K562 (cell line): ENCODE measurements around the gene ITGAL. TPM values are rescaled to one million over a fixed set of nuclear protein-coding genes. Genes with fewer than 3 reads are reported as not detected.

Experiments used
- CREB1 ChIP-seq, 2 experiments: sonication (generic) in 1 of 2; formaldehyde crosslinking in 1 of 2; IDR thresholded peaks; 2 replicates each; pipeline versions ENCODE4 v1.6.1 to v1.8.0; 2012 to 2022; ENCODE audit warnings: inconsistent platforms in 1 of 2, mild to moderate bottlenecking in 1 of 2, missing genetic modification reagents in 1 of 2, moderate library complexity in 1 of 2
- EP300 ChIP-seq: IDR thresholded peaks from 2 replicates; pipeline ENCODE4 v1.6.1; 2012; ENCODE audit warnings: low read length, improper control_type of control experiment
- FOS ChIP-seq: IDR thresholded peaks from 3 replicates; pipeline ENCODE4 v1.6.1; 2011; ENCODE audit not compliant: insufficient read length; ENCODE audit errors: extremely low read depth
- FOXJ2 ChIP-seq: fragments of 200-800 bp; sonication (Bioruptor generic); IDR thresholded peaks from 2 replicates; pipeline ENCODE4 v1.6.1; 2016; ENCODE audit warnings: missing genetic modification characterization, missing compliant biosample characterization
- HES1 ChIP-seq: fragments of 450-650 bp; IDR thresholded peaks from 2 replicates; pipeline ENCODE4 v1.6.1; 2016; ENCODE audit warnings: low read depth, mild to moderate bottlenecking, moderate library complexity
- KHSRP ChIP-seq: fragments of 450-650 bp; IDR thresholded peaks from 2 replicates; pipeline ENCODE4 v1.6.1; 2017
- LARP7 ChIP-seq: fragments of 450-650 bp; IDR thresholded peaks from 2 replicates; pipeline ENCODE4 v1.6.1; 2016
- MYNN ChIP-seq, 2 experiments: sonication (generic); formaldehyde crosslinking in 1 of 2; IDR thresholded peaks; 2 replicates each; pipeline versions ENCODE4 v1.5.0 to v1.6.1; 2016 to 2020; ENCODE audit warnings: antibody characterized with exemption in 1 of 2, missing genetic modification reagents in 1 of 2
- POU5F1 ChIP-seq: fragments of 150-350 bp; IDR thresholded peaks from 2 replicates; pipeline ENCODE4 v1.6.1; 2014; ENCODE audit warnings: borderline replicate concordance, low read length, low read depth, mild to moderate bottlenecking; ENCODE audit not compliant: partially characterized antibody
- RBM22 ChIP-seq: fragments of 200-400 bp; formaldehyde crosslinking; IDR thresholded peaks from 2 replicates; pipeline ENCODE4 v1.6.1; 2018; ENCODE audit warnings: low read length, low read depth; ENCODE audit not compliant: poor library complexity, severe bottlenecking
- SP1 ChIP-seq: sonication (generic); formaldehyde crosslinking; IDR thresholded peaks from 2 replicates; pipeline ENCODE4 v1.8.1; 2022; ENCODE audit warnings: mild to moderate bottlenecking, missing genetic modification reagents
- TEAD4 ChIP-seq, 2 experiments: sonication (generic) in 1 of 2; formaldehyde crosslinking in 1 of 2; IDR thresholded peaks; 2 replicates each; pipeline versions ENCODE4 v1.6.1 to v1.8.0; 2012 to 2022; ENCODE audit warnings: borderline replicate concordance in 1 of 2, inconsistent platforms in 1 of 2, low read length in 1 of 2, mild to moderate bottlenecking in 1 of 2, missing genetic modification reagents in 1 of 2
- XRCC3 ChIP-seq: fragments of 450-650 bp; IDR thresholded peaks from 2 replicates; pipeline ENCODE4 v1.6.1; 2017; ENCODE audit warnings: mild to moderate bottlenecking, moderate library complexity
- ZBTB43 ChIP-seq: sonication (generic); formaldehyde crosslinking; IDR thresholded peaks from 2 replicates; pipeline ENCODE4 v1.8.0; 2023; ENCODE audit warnings: mild to moderate bottlenecking, missing genetic modification reagents
- ZNF445 ChIP-seq: fragments of 250-450 bp; sonication (Bioruptor Pico); IDR thresholded peaks from 2 replicates; pipeline ENCODE4 v1.4.0; 2020; ENCODE audit warnings: low read depth, mild to moderate bottlenecking, moderate library complexity
- ZNF696 ChIP-seq: fragments of 250-450 bp; sonication (Bioruptor Pico); conservative IDR thresholded peaks from 2 replicates; pipeline ENCODE4 v1.4.0; 2020; ENCODE audit warnings: mild to moderate bottlenecking, moderate library complexity
- ZNF76 ChIP-seq: fragments of 250-450 bp; sonication (Bioruptor Pico); IDR thresholded peaks from 2 replicates; pipeline ENCODE4 v1.4.0; 2020; ENCODE audit warnings: mild to moderate bottlenecking, moderate library complexity, borderline replicate concordance
- polyA plus RNA-seq, 8 experiments: library from polyadenylated mRNA; depleted of rRNA in 4 of 8; stranded (reverse) in 5 of 8; unstranded in 3 of 8; fragments of >200 nt; fragmentation: Nextera tagmentation in 2 of 8; fragmentation: Illumina TruSeq in 1 of 8; extraction: Ambion mirVana in 2 of 8; extraction: Trizol in 1 of 8; gene quantifications; 2 replicates each; pipeline versions ENCODE4 v1.2.1 to v1.2.3, GENCODE V29; 2011 to 2014; ENCODE audit warnings: inconsistent platforms in 1 of 8, missing spikeins in 1 of 8
- total RNA-seq, 7 experiments: library from RNA; depleted of rRNA in 6 of 7; stranded (reverse); fragments of >200 nt in 6 of 7; fragmentation: Illumina TruSeq in 2 of 7; extraction: Trizol in 2 of 7; gene quantifications; 2 replicates each; pipeline versions ENCODE4 v1.2.1 to v1.2.3, GENCODE V29; 2011 to 2021; ENCODE audit warnings: low replicate concordance in 1 of 7
- TF ChIP-seq, protein P1 (sequence below): fragments of 150-350 bp; conservative IDR thresholded peaks from 2 replicates; pipeline ENCODE4 v1.6.1; 2014; ENCODE audit warnings: low read length
- TF ChIP-seq, protein P2 (sequence below): sonication (generic); formaldehyde crosslinking; IDR thresholded peaks from 2 replicates; pipeline ENCODE4 v1.8.1; 2023; ENCODE audit warnings: mild to moderate bottlenecking, missing genetic modification reagents
- TF ChIP-seq, protein P3 (sequence below): sonication (generic); IDR thresholded peaks from 2 replicates; pipeline ENCODE4 v1.6.1; 2016

The ITGAL gene
- total and polyA plus RNA-seq, 9 of the 15 experiments (the other 6 are each of a cell fraction or from before 2014, with no cell fraction given) = 0.01 to 0.53 TPM; not detected in 7

DNA sequence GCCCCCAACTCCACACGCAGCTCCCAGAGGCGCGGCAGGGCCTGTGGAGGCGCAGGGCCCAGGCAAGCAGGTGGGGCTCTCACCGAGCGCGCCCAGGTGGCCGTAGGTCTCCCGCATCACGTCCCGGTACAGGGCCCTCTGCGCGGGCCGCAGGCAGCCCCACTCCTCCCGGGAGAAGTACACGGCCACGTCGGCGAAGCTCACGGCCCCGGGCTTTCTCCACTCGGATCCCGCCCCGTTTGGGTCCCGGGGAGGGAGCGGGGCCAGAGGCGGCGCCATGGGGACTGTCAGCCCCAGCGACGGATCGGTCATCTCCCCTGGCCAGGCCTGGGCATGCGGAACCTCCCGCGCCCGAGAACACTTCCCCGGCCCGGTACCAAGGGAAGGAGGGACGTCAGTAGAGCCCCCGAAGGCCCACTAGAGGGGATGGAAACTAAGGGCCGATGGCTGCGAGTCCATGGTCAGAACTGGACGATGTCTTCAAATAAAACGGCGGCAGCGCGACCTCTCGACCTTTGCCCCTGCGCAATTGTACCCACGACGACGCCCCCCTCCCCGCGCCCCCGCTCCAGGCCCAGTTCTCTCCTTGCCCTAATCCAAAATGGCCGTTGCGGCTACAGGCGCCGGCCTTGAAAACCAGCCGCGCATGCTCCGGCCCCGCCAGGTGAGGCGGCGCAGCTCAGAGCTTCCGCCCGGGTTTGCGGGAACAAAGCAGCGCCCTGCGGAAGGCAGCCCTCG is 62.0 kb downstream of the ITGAL start, which contains the start of gene ZNF747 (continued):
- TF ChIP-seq ZBTB43 (CRISPR knock-in tag) = 0 out of 2 replicates have a peak, but pooled peaks have one; percentile 56
- TF ChIP-seq ZNF76 = no peak
- no peak for TF ChIP-seq SP1 (CRISPR knock-in tag)
- TF ChIP-seq HES1 = no peak
- TF ChIP-seq FOS = no peak
- TF ChIP-seq, protein P1, sequence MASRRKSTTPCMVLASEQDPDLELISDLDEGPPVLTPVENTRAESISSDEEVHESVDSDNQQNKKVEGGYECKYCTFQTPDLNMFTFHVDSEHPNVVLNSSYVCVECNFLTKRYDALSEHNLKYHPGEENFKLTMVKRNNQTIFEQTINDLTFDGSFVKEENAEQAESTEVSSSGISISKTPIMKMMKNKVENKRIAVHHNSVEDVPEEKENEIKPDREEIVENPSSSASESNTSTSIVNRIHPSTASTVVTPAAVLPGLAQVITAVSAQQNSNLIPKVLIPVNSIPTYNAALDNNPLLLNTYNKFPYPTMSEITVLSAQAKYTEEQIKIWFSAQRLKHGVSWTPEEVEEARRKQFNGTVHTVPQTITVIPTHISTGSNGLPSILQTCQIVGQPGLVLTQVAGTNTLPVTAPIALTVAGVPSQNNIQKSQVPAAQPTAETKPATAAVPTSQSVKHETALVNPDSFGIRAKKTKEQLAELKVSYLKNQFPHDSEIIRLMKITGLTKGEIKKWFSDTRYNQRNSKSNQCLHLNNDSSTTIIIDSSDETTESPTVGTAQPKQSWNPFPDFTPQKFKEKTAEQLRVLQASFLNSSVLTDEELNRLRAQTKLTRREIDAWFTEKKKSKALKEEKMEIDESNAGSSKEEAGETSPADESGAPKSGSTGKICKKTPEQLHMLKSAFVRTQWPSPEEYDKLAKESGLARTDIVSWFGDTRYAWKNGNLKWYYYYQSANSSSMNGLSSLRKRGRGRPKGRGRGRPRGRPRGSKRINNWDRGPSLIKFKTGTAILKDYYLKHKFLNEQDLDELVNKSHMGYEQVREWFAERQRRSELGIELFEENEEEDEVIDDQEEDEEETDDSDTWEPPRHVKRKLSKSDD = no peak
- TF ChIP-seq LARP7 = no peak
- no peak for TF ChIP-seq XRCC3
- TF ChIP-seq ZNF445 (CRISPR knock-in tag) = no peak
- TF ChIP-seq, protein P2, sequence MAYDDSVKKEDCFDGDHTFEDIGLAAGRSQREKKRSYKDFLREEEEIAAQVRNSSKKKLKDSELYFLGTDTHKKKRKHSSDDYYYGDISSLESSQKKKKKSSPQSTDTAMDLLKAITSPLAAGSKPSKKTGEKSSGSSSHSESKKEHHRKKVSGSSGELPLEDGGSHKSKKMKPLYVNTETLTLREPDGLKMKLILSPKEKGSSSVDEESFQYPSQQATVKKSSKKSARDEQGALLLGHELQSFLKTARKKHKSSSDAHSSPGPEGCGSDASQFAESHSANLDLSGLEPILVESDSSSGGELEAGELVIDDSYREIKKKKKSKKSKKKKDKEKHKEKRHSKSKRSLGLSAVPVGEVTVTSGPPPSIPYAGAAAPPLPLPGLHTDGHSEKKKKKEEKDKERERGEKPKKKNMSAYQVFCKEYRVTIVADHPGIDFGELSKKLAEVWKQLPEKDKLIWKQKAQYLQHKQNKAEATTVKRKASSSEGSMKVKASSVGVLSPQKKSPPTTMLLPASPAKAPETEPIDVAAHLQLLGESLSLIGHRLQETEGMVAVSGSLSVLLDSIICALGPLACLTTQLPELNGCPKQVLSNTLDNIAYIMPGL (CRISPR knock-in tag) = peak; percentile 39; the same call in 1 of the 2 replicates
- TF ChIP-seq RBM22 = peak; percentile 67
- no peak for TF ChIP-seq MYNN (IDR thresholded peaks at IDR 0.05)
- no peak for TF ChIP-seq MYNN (CRISPR knock-in tag; IDR thresholded peaks at IDR 0.05)
- TF ChIP-seq, protein P3, sequence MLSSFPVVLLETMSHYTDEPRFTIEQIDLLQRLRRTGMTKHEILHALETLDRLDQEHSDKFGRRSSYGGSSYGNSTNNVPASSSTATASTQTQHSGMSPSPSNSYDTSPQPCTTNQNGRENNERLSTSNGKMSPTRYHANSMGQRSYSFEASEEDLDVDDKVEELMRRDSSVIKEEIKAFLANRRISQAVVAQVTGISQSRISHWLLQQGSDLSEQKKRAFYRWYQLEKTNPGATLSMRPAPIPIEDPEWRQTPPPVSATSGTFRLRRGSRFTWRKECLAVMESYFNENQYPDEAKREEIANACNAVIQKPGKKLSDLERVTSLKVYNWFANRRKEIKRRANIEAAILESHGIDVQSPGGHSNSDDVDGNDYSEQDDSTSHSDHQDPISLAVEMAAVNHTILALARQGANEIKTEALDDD = no peak
- no peak for TF ChIP-seq KHSRP
- TF ChIP-seq FOXJ2 (tag) = no peak
- TF ChIP-seq CREB1 (IDR thresholded peaks at IDR 0.05) = peak; percentile 82
- TF ChIP-seq CREB1 (CRISPR knock-in tag; IDR thresholded peaks at IDR 0.05) = peak; percentile 63
- no peak for TF ChIP-seq ZNF696 (CRISPR knock-in tag)
- TF ChIP-seq POU5F1 = peak; percentile 79
- TF ChIP-seq TEAD4 (IDR thresholded peaks at IDR 0.05; ENCODE audit: low read length) = no peak
- TF ChIP-seq TEAD4 (CRISPR knock-in tag; IDR thresholded peaks at IDR 0.05; ENCODE audit: borderline replicate concordance) = no peak
- no peak for TF ChIP-seq EP300
